ENCODE results near the gene SPDYA.
A peak's percentile ranks its signal among the peaks of the same experiment; 100 is the strongest.

Gene SPDYA

DNA sequence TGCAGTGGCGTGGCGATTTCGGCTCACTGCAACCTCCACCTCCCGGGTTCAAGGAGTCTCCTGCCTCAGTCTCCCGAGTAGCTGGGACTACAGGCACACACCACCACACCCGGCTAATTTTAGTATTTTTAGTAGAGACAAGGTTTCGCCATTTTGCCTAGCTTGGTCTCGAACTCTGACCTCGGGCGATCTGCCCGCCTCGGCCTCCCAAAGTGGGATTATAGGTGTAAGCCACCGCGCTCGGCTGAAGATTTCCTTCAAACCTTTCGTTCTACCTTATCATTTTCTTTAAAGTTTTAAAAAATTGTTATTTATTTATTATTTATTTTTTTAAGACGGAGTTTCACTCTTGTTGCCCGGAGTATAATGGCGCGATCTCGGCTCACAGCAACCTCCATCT lies 82.9 kb downstream of the SPDYA start:
- no peak for ATAC-seq

DNA sequence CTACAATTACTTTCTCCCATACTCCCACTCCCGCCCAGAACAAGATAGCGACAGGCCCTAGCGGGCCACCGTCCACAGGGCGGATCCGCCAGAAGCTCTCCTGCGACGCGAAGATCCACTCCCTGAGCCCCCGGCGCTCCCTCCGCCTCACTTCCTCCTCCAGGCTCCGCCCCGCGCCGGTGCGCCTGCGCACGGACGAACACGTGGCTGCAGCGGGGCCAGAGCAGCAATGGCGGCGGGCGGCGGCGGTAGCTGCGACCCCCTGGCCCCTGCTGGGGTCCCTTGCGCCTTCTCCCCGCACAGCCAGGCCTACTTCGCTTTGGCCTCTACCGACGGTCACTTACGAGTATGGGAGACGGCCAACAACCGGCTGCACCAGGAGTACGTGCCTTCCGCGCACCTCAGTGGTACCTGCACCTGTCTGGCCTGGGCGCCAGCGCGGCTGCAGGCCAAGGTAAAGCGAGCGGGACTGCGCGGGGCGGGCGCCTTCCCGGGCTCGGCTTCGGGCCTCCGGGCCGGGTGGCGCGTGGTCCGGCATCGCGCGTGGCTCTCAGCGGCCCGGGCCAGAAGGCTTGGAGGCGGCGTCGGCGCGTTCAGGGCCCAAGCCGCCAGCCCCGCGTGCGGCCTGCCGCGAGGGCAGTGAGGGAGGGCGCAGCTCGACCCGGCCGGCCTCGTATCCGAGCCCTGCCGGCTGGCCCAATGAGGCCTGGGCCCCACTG lies 84.0 kb downstream of the SPDYA start, which contains the start of gene WDR43:
WDR43 (plus strand) TSS at position 198 of the 719 bp plus-strand sequence; CDS start at position 230, 32 bp downstream.
- peak; percentile 95 for ATAC-seq
- TF ChIP-seq SNAI2 (CRISPR knock-in tag; IDR thresholded peaks at IDR 0.05) (peak; percentile 75; the same call in 1 of the 2 replicates), GLIS3 (CRISPR knock-in tag; IDR thresholded peaks at IDR 0.05) (0 out of 2 replicates have a peak, but pooled peaks have one; percentile 39)
- TF ChIP-seq, protein P1, sequence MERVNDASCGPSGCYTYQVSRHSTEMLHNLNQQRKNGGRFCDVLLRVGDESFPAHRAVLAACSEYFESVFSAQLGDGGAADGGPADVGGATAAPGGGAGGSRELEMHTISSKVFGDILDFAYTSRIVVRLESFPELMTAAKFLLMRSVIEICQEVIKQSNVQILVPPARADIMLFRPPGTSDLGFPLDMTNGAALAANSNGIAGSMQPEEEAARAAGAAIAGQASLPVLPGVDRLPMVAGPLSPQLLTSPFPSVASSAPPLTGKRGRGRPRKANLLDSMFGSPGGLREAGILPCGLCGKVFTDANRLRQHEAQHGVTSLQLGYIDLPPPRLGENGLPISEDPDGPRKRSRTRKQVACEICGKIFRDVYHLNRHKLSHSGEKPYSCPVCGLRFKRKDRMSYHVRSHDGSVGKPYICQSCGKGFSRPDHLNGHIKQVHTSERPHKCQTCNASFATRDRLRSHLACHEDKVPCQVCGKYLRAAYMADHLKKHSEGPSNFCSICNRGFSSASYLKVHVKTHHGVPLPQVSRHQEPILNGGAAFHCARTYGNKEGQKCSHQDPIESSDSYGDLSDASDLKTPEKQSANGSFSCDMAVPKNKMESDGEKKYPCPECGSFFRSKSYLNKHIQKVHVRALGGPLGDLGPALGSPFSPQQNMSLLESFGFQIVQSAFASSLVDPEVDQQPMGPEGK (CRISPR knock-in tag; IDR thresholded peaks at IDR 0.05; ENCODE audit: borderline replicate concordance) = no peak
- TF ChIP-seq, protein P2, sequence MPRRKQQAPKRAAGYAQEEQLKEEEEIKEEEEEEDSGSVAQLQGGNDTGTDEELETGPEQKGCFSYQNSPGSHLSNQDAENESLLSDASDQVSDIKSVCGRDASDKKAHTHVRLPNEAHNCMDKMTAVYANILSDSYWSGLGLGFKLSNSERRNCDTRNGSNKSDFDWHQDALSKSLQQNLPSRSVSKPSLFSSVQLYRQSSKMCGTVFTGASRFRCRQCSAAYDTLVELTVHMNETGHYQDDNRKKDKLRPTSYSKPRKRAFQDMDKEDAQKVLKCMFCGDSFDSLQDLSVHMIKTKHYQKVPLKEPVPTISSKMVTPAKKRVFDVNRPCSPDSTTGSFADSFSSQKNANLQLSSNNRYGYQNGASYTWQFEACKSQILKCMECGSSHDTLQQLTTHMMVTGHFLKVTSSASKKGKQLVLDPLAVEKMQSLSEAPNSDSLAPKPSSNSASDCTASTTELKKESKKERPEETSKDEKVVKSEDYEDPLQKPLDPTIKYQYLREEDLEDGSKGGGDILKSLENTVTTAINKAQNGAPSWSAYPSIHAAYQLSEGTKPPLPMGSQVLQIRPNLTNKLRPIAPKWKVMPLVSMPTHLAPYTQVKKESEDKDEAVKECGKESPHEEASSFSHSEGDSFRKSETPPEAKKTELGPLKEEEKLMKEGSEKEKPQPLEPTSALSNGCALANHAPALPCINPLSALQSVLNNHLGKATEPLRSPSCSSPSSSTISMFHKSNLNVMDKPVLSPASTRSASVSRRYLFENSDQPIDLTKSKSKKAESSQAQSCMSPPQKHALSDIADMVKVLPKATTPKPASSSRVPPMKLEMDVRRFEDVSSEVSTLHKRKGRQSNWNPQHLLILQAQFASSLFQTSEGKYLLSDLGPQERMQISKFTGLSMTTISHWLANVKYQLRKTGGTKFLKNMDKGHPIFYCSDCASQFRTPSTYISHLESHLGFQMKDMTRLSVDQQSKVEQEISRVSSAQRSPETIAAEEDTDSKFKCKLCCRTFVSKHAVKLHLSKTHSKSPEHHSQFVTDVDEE (CRISPR knock-in tag; IDR thresholded peaks at IDR 0.05) = no peak

More for the DNA sequence above, 82.9 kb downstream of the SPDYA start:
- TF ChIP-seq TOX (CRISPR knock-in tag; IDR thresholded peaks at IDR 0.05; ENCODE audit: borderline replicate concordance) = no peak
- no peak for TF ChIP-seq BACH2 (CRISPR knock-in tag; IDR thresholded peaks at IDR 0.05; ENCODE audit: borderline replicate concordance)
- TF ChIP-seq ZNF70 (CRISPR knock-in tag; IDR thresholded peaks at IDR 0.05) = no peak
- no peak for TF ChIP-seq ZFP30 (CRISPR knock-in tag; IDR thresholded peaks at IDR 0.05)
- TF ChIP-seq ISL1 (CRISPR knock-in tag; IDR thresholded peaks at IDR 0.05) = no peak
- no peak for TF ChIP-seq ZNF565 (CRISPR knock-in tag; conservative IDR thresholded peaks at IDR 0.05; ENCODE audit: low read depth)
- TF ChIP-seq, protein P2 (CRISPR knock-in tag; IDR thresholded peaks at IDR 0.05) = no peak
- TF ChIP-seq OSR1 (CRISPR knock-in tag; IDR thresholded peaks at IDR 0.05) = no peak
- no peak for TF ChIP-seq SNAI2 (CRISPR knock-in tag; IDR thresholded peaks at IDR 0.05)
- TF ChIP-seq ARNTL (CRISPR knock-in tag; IDR thresholded peaks at IDR 0.05; ENCODE audit: borderline replicate concordance, low read depth) = no peak
- TF ChIP-seq, protein P3, sequence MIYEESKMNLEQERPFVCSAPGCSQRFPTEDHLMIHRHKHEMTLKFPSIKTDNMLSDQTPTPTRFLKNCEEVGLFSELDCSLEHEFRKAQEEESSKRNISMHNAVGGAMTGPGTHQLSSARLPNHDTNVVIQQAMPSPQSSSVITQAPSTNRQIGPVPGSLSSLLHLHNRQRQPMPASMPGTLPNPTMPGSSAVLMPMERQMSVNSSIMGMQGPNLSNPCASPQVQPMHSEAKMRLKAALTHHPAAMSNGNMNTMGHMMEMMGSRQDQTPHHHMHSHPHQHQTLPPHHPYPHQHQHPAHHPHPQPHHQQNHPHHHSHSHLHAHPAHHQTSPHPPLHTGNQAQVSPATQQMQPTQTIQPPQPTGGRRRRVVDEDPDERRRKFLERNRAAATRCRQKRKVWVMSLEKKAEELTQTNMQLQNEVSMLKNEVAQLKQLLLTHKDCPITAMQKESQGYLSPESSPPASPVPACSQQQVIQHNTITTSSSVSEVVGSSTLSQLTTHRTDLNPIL (CRISPR knock-in tag; IDR thresholded peaks at IDR 0.05; ENCODE audit: low read depth) = no peak
- TF ChIP-seq, protein P4, sequence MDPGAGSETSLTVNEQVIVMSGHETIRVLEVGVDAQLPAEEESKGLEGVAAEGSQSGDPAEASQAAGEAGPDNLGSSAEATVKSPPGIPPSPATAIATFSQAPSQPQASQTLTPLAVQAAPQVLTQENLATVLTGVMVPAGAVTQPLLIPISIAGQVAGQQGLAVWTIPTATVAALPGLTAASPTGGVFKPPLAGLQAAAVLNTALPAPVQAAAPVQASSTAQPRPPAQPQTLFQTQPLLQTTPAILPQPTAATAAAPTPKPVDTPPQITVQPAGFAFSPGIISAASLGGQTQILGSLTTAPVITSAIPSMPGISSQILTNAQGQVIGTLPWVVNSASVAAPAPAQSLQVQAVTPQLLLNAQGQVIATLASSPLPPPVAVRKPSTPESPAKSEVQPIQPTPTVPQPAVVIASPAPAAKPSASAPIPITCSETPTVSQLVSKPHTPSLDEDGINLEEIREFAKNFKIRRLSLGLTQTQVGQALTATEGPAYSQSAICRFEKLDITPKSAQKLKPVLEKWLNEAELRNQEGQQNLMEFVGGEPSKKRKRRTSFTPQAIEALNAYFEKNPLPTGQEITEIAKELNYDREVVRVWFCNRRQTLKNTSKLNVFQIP (CRISPR knock-in tag; IDR thresholded peaks at IDR 0.05; ENCODE audit: borderline replicate concordance, low read depth) = no peak
- no peak for TF ChIP-seq PPARA (CRISPR knock-in tag; IDR thresholded peaks at IDR 0.05; ENCODE audit: borderline replicate concordance)
- TF ChIP-seq RARB (CRISPR knock-in tag; IDR thresholded peaks at IDR 0.05) = no peak
- TF ChIP-seq, protein P5, sequence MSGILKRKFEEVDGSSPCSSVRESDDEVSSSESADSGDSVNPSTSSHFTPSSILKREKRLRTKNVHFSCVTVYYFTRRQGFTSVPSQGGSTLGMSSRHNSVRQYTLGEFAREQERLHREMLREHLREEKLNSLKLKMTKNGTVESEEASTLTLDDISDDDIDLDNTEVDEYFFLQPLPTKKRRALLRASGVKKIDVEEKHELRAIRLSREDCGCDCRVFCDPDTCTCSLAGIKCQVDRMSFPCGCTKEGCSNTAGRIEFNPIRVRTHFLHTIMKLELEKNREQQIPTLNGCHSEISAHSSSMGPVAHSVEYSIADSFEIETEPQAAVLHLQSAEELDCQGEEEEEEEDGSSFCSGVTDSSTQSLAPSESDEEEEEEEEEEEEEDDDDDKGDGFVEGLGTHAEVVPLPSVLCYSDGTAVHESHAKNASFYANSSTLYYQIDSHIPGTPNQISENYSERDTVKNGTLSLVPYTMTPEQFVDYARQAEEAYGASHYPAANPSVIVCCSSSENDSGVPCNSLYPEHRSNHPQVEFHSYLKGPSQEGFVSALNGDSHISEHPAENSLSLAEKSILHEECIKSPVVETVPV (CRISPR knock-in tag; IDR thresholded peaks at IDR 0.05) = no peak
- TF ChIP-seq GLIS3 (CRISPR knock-in tag; IDR thresholded peaks at IDR 0.05) = no peak
- no peak for TF ChIP-seq ZC3H10 (CRISPR knock-in tag; IDR thresholded peaks at IDR 0.05)

Data from SK-N-SH treated with all-trans-retinoic acid at 6 μM for 48 hours (cell line).